Gastrocnemius medialis (tissue), 4 donors: Measurements from ENCODE around the gene ESPL1. TPM values are rescaled to one million over a fixed set of nuclear protein-coding genes. Genes with fewer than 3 reads are reported as not detected.
A peak's percentile ranks its signal among the peaks of the same experiment; 100 is the strongest.

ENCODE experiments used
- ATAC-seq, 2 donors: fragments of 150-250 bp; one replicate each; pipeline ENCODE4 v1.9.1; 2016
- DNase-seq, 2 donors: peaks; one replicate each; pipeline ENCODE4 v3.0.0-alpha.2; 2019
- H3K27ac ChIP-seq, 4 donors: fragments of 200-600 bp; sonication (generic); 1 replicate in 1 of 4; 2 replicates in 3 of 4; pipeline ENCODE4 v1.5.1; 2016 to 2018; ENCODE audit warnings: mild to moderate bottlenecking in 2 of 4, moderate library complexity in 1 of 4
- H3K27me3 ChIP-seq, 3 donors: fragments of 200-600 bp; sonication (generic) in 2 of 3; 1 replicate in 1 of 3; 2 replicates in 2 of 3; pipeline versions ENCODE4 v1.5.1 to v1.6.0; 2016 to 2019; ENCODE audit warnings: mild to moderate bottlenecking in 1 of 3, moderate library complexity in 1 of 3
- H3K36me3 ChIP-seq, 2 donors: fragments of 200-600 bp; sonication (generic) in 1 of 2; one replicate each; pipeline ENCODE4 v1.5.1; 2017 to 2018
- H3K4me1 ChIP-seq, 2 donors: fragments of 200-600 bp; sonication (generic) in 1 of 2; one replicate each; pipeline ENCODE4 v1.5.1; 2016 to 2017; ENCODE audit warnings: mild to moderate bottlenecking in 2 of 2
- H3K4me3 ChIP-seq, 4 donors: fragments of 200-600 bp; sonication (generic) in 3 of 4; 1 replicate in 1 of 4; 2 replicates in 3 of 4; pipeline ENCODE4 v1.5.1; 2016 to 2019; ENCODE audit warnings: mild to moderate bottlenecking in 2 of 4
- H3K9me3 ChIP-seq, 3 donors: fragments of 200-600 bp; sonication (generic) in 2 of 3; 1 replicate in 1 of 3; 2 replicates in 2 of 3; pipeline ENCODE4 v1.5.1; 2016 to 2019
- POLR2A ChIP-seq, 2 donors: fragments of 450-650 bp; IDR thresholded peaks; one replicate each; pipeline ENCODE4 v1.6.1; 2017; ENCODE audit warnings: antibody characterized with exemption in 2 of 2, mild to moderate bottlenecking in 2 of 2, moderate library complexity in 2 of 2
- in situ Hi-C, 4 donors: fragments of 200-750 bp; cut with MboI; loops; one replicate each; pipeline versions ENCODE4 v1.15.0 to v1.8.0; 2017; ENCODE audit warnings: low sequenced_read_pairs in 4 of 4
- intact Hi-C: fragments of 100-400 bp; cut with DNase I; formaldehyde crosslinking; loops from one replicate; pipeline ENCODE4 v1.15.1; 2023; ENCODE audit warnings: low total_unique reads
- total RNA-seq, 4 donors: library from RNA; depleted of rRNA; stranded (reverse); fragments of >200 nt; gene quantifications; one replicate each; pipeline versions ENCODE4 v1.1.0 to v1.2.3, GENCODE V29; 2016
- TF ChIP-seq, protein P1 (sequence below), 5 experiments: fragments of 450-650 bp in 3 of 5; fragments of 200-600 bp in 2 of 5; sonication (generic) in 2 of 5; IDR thresholded peaks in 4 of 5; conservative IDR thresholded peaks in 1 of 5; 1 replicate in 4 of 5; 2 replicates in 1 of 5; pipeline ENCODE4 v1.5.1; 2016 to 2019; ENCODE audit warnings: antibody characterized with exemption in 5 of 5, mild to moderate bottlenecking in 3 of 5, moderate library complexity in 3 of 5

ESPL1 gene
- total RNA-seq, 4 donors from 2014 or later, result 0.20 to 0.44 (median 0.24) TPM; not detected in 1

DNA sequence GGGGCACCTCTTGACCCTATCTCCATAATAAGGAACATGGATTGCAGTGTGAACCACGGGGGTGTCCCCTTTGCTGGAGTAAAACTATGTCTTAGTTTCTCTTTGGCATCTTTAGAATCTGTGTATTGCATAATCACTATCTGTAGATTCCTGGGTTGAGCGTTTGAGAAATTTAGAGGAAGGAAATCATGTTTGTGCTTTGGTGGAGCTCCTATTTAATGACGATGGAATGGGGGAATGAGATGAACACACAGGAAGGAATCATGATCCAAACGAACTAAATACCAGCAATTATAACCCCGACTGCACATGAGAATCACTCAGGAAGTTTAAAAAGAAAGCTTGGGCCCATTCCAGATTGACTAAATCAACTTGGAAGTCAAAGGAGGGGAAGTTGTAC lies 30.1 kb downstream of the ESPL1 start:
- no peak for TF ChIP-seq POLR2A (IDR thresholded peaks at IDR 0.05)
- TF ChIP-seq, protein P1, sequence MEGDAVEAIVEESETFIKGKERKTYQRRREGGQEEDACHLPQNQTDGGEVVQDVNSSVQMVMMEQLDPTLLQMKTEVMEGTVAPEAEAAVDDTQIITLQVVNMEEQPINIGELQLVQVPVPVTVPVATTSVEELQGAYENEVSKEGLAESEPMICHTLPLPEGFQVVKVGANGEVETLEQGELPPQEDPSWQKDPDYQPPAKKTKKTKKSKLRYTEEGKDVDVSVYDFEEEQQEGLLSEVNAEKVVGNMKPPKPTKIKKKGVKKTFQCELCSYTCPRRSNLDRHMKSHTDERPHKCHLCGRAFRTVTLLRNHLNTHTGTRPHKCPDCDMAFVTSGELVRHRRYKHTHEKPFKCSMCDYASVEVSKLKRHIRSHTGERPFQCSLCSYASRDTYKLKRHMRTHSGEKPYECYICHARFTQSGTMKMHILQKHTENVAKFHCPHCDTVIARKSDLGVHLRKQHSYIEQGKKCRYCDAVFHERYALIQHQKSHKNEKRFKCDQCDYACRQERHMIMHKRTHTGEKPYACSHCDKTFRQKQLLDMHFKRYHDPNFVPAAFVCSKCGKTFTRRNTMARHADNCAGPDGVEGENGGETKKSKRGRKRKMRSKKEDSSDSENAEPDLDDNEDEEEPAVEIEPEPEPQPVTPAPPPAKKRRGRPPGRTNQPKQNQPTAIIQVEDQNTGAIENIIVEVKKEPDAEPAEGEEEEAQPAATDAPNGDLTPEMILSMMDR (IDR thresholded peaks at IDR 0.05 in 4 of 5, conservative IDR thresholded peaks at IDR 0.05 in 1 of 5), result no peak
- in situ Hi-C loops (no loop called here), intact Hi-C loops (loop anchor here (5.0 kb wide), 1 partner anchor 46 kb away; a partner anchor contains a TSS)
- DNase-seq (no peak), ATAC-seq (no peak)
- Histone ChIP-seq H3K4me3 (no peak overlapping the region), H3K27ac (peak overlapping the region in 2 of 4 donors; percentile 8 to 85), H3K4me1 (peaks cover 33 to 36% of the 10 kb centered on the region in 2 donors), H3K9me3 (no peaks in the 10 kb centered on the region), H3K36me3 (peaks cover 0 to 22% of the 10 kb centered on the region in 2 donors), H3K27me3 (no peaks in the 10 kb centered on the region)

DNA sequence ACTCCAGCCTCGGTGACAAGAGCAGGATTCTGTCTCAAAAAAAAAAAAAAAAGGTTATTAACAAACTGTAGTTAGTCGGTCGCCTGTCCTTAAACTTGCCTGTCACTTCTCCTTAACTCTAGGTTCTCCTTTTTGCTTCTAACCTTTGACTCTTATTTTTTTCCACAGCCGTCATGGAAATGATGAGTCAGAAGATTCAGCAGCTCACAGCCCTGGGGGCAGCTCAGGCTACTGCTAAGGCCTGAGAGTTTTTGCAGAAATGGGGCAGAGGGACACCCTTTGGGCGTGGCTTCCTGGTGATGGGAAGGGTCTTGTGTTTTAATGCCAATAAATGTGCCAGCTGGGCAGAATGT lies 31.0 kb downstream of the ESPL1 start:
- intact Hi-C loops, result loop anchor here (1.0 to 5.0 kb wide), 2 partner anchors 22 to 47 kb away; partner anchors contain the start of gene AAAS

DNA sequence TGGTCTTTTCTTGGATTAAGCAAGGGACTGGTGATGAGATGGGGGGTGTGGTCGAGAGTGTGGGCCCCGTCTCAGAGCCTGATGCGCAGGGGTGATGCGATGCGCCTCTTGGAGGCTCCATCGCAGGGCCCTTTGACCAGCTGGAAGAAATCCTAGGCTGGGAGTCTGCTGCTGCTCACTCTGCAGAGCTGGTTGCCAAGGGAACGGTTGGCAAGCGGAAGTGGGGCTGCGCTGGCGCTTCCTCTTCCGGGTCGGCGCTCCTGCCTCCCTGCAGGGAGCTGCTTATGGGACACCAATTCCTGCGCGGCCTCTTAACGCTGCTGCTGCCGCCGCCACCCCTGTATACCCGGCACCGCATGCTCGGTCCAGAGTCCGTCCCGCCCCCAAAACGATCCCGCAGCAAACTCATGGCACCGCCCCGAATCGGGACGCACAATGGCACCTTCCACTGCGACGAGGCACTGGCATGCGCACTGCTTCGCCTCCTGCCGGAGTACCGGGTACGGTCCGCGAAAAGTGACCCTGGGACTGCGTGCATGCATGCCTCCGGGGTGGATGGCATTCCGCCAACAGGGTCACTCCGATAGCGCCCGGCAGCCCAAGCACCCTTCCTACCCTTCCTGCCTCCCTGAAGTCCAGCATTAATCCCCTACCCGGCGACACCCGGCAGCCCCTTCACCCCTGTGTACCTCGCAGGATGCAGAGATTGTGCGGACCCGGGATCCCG lies 31.5 kb downstream of the ESPL1 start, which contains the start of gene MYG1:
Gene MYG1 (plus strand): TSS at position 242 of the 727 bp plus-strand sequence. CDS start 43 bp downstream, at position 285.
- Histone ChIP-seq H3K4me3 (peak within 1 kb of the TSS; percentile 71 to 97 (median 86)), H3K4me1 (peaks cover 33 to 35% of the 10 kb centered on the region in 2 donors), H3K27ac (peak within 1 kb of the TSS; percentile 67 to 85 (median 76)), H3K36me3 (peaks cover 0 to 24% of the 10 kb centered on the region in 2 donors), H3K27me3 (no peaks in the 10 kb centered on the region), H3K9me3 (no peaks in the 10 kb centered on the region)
- TF ChIP-seq, protein P1 (IDR thresholded peaks at IDR 0.05 in 4 of 5, conservative IDR thresholded peaks at IDR 0.05 in 1 of 5), result peak in 4 of 5 experiments; percentile 9 to 47 (median 27)
- peak in 1 of 2 donors; percentile 52 for TF ChIP-seq POLR2A (IDR thresholded peaks at IDR 0.05)
- intact Hi-C loops (loop anchor here (1.0 to 5.0 kb wide), 2 partner anchors 22 to 47 kb away; partner anchors contain the start of gene AAAS), in situ Hi-C loops (no loop called here)
- peak; percentile 63 to 76 for DNase-seq
- ATAC-seq, result peak; percentile 73

More for the DNA sequence above, 31.0 kb downstream of the ESPL1 start:
- ATAC-seq (no peak), DNase-seq (no peak)
- peaks cover 0 to 24% of the 10 kb centered on the region in 2 donors for H3K36me3 ChIP-seq
- peaks cover 33 to 36% of the 10 kb centered on the region in 2 donors for H3K4me1 ChIP-seq
- peak overlapping the region; percentile 71 to 97 (median 86) for H3K4me3 ChIP-seq
- peak overlapping the region; percentile 67 to 85 (median 76) for H3K27ac ChIP-seq
- in situ Hi-C loops, result no loop called here
- H3K27me3 ChIP-seq, result no peaks in the 10 kb centered on the region
- TF ChIP-seq POLR2A (IDR thresholded peaks at IDR 0.05), result no peak
- TF ChIP-seq, protein P1 (IDR thresholded peaks at IDR 0.05 in 4 of 5, conservative IDR thresholded peaks at IDR 0.05 in 1 of 5), result no peak
- no peaks in the 10 kb centered on the region for H3K9me3 ChIP-seq

DNA sequence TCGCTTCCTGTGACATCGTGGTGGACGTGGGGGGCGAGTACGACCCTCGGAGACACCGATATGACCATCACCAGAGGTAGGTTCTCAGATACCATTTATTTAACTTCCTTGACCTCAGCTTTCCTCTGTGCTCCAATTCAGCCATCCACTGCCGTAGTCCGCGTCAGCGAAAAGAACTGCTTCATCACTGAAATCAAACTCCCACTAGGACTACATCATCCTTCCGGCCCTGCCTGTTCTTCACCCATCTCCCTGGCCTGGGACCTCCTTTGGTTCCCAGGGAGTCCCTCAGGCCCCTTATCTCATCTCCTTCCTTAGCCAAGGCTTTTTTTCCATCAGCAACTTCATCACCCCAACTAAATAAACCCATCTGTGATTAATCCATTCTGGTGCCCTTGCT lies 32.1 kb downstream of the ESPL1 start:
- no peak for ATAC-seq
- Histone ChIP-seq H3K27ac (peak overlapping the region; percentile 67 to 85 (median 76)), H3K36me3 (peaks cover 0 to 26% of the 10 kb centered on the region in 2 donors), H3K9me3 (no peaks in the 10 kb centered on the region), H3K4me1 (peaks cover 28 to 31% of the 10 kb centered on the region in 2 donors), H3K4me3 (peak overlapping the region; percentile 71 to 97 (median 86)), H3K27me3 (no peaks in the 10 kb centered on the region)
- intact Hi-C loops (no loop called here), in situ Hi-C loops (no loop called here)
- no peak for DNase-seq
- TF ChIP-seq POLR2A (IDR thresholded peaks at IDR 0.05), result no peak
- TF ChIP-seq, protein P1 (IDR thresholded peaks at IDR 0.05 in 4 of 5, conservative IDR thresholded peaks at IDR 0.05 in 1 of 5), result no peak
